HUES6 (cell line): ENCODE data around the gene JAKMIP3.
"Not testable (repeated sequence)": the region's sequence is repeated elsewhere in the genome, so short reads cannot be mapped to it uniquely, and the experiment has no call there.

Source experiments
- H3K27ac ChIP-seq: 2 replicates; pipeline ENCODE4 v1.7.0; 2013; ENCODE audit warnings: low read depth, mild to moderate bottlenecking, low read length, inconsistent platforms
- H3K27me3 ChIP-seq: 2 replicates; pipeline ENCODE4 v1.6.1; 2013; ENCODE audit warnings: low read length; ENCODE audit not compliant: control insufficient read depth, insufficient read depth
- H3K36me3 ChIP-seq: 2 replicates; pipeline ENCODE4 v1.6.1; 2013; ENCODE audit warnings: low read length; ENCODE audit not compliant: control insufficient read depth, insufficient read depth
- H3K4me1 ChIP-seq: 2 replicates; pipeline ENCODE4 v1.6.1; 2013; ENCODE audit warnings: low read length; ENCODE audit not compliant: control insufficient read depth, insufficient read depth
- H3K4me3 ChIP-seq: 2 replicates; pipeline ENCODE4 v1.5.1; 2013; ENCODE audit warnings: low read depth, low read length
- H3K9ac ChIP-seq: one replicate; pipeline ENCODE4 v1.6.1; 2013; ENCODE audit warnings: mild to moderate bottlenecking, low read length
- H3K9me3 ChIP-seq: 2 replicates; pipeline ENCODE4 v1.6.1; 2013; ENCODE audit warnings: low read depth, low read length; ENCODE audit not compliant: control insufficient read depth, insufficient read depth

The JAKMIP3 gene

GRCh38 chr10:132077091-132077490 is 11.3 kb downstream of the JAKMIP3 start:
- no peaks in the 10 kb centered on the region for H3K9me3 ChIP-seq
- H3K27me3 ChIP-seq: no peaks in the 10 kb centered on the region
- H3K27ac ChIP-seq: no peak overlapping the region
- H3K4me3 ChIP-seq: no peak overlapping the region
- no peak overlapping the region for H3K9ac ChIP-seq
- H3K36me3 ChIP-seq: no peaks in the 10 kb centered on the region
- H3K4me1 ChIP-seq: peaks cover 9% of the 10 kb centered on the region; the same call in 1 of the 2 replicates

GRCh38 chr10:132078746-132079345 is 13.1 kb downstream of the JAKMIP3 start:
- H3K27ac ChIP-seq: no peak overlapping the region
- H3K4me3 ChIP-seq: no peak overlapping the region
- H3K9me3 ChIP-seq: no peaks in the 10 kb centered on the region
- H3K27me3 ChIP-seq: no peaks in the 10 kb centered on the region
- H3K36me3 ChIP-seq: no peaks in the 10 kb centered on the region
- H3K9ac ChIP-seq: no peak overlapping the region
- H3K4me1 ChIP-seq: peaks cover 9% of the 10 kb centered on the region; the same call in 1 of the 2 replicates

DNA sequence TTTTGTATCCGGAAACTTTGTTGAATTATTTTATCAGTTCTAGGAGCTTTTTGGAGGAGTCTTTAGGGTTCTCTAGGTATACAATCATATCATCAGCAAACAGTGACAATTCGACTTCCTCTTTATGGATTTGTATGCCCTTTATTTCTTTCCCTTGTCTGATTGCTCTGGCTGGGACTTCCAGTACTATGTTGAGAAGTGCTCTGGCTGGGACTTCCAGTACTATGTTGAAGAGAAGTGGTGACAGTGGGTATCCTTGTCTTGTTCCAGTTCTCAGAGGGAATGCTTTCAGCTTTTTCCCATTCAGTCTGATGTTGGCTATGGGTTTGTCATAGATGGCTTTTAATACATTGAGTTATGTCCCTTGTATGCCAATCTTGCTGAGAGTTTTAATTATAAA is 18.6 kb downstream of the JAKMIP3 start:
- H3K9me3 ChIP-seq, H3K4me1 ChIP-seq, H3K4me3 ChIP-seq, H3K27ac ChIP-seq, H3K9ac ChIP-seq, H3K36me3 ChIP-seq, H3K27me3 ChIP-seq: not testable (repeated sequence)

- H3K4me1 ChIP-seq, H3K4me3 ChIP-seq, H3K9ac ChIP-seq, H3K27me3 ChIP-seq, H3K27ac ChIP-seq, H3K36me3 ChIP-seq, H3K9me3 ChIP-seq: not testable (repeated sequence)
These were observed 27.5 kb downstream of the JAKMIP3 start for GRCh38 chr10:132093236-132093635.

DNA sequence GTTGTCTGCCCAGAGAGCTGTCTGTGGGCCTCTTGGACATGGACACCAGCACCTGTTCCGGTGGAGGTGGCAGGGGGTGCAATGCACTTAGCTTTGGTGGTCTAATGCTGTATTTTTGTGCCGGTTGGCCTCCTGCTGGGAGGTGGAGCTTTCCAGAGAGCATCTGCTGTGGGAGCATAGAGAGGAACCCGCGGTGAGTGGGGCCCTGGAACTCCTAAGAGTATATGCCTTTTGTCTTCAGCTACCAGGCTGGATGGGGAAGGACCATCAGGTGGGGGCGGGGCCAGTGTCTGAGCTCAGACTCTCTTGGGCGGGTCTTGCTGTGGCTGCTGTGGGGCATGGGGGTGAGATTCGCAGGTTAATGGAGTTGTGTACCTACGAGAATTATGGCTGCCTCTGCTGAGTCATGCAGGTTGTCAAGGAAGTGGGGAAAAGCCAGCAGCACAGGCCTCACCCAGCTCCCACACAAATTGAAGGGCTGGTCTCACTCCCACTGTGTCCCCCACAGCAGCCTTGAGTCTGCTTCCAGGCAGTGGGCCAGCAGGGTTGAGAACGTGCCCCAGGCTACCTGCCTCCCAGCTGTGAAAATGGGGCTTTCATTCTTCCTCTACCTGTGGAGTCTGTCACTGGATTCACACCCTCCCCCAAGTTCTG is 29.0 kb downstream of the JAKMIP3 start:
- no peaks in the 10 kb centered on the region for H3K36me3 ChIP-seq
- no peak overlapping the region for H3K4me3 ChIP-seq
- no peaks in the 10 kb centered on the region for H3K27me3 ChIP-seq
- no peak overlapping the region for H3K27ac ChIP-seq
- H3K4me1 ChIP-seq: no peaks in the 10 kb centered on the region; the same call in 1 of the 2 replicates
- H3K9ac ChIP-seq: no peak overlapping the region
- H3K9me3 ChIP-seq: peaks cover 6% of the 10 kb centered on the region

- Histone ChIP-seq H3K4me3 (no peak overlapping the region), H3K27me3 (no peaks in the 10 kb centered on the region), H3K9me3 (peaks cover 6% of the 10 kb centered on the region), H3K27ac (no peak overlapping the region), H3K9ac (no peak overlapping the region), H3K36me3 (no peaks in the 10 kb centered on the region), H3K4me1 (no peaks in the 10 kb centered on the region; the same call in 1 of the 2 replicates)
These were observed 29.8 kb downstream of the JAKMIP3 start for GRCh38 chr10:132095403-132096113.

DNA sequence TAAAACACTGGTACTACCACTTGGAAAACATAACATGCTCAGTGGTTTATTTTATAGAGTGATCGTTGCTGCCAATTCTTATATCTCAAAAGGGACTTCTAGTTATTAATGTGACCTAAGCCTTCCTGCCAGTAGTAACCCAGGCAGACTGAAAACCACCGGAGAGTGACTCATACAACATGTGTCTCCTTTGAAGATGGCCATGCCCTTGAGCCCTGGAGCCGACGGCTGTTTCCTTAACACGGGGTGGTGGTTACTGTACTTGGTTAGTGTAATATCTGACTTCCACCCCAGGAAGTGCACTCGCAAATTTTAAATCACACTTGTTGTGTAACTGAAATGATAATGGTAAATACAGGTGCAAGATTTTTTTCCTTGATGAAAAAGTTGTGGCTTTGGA is 30.5 kb downstream of the JAKMIP3 start:
- H3K36me3 ChIP-seq: no peaks in the 10 kb centered on the region
- no peak overlapping the region for H3K4me3 ChIP-seq
- H3K4me1 ChIP-seq: no peaks in the 10 kb centered on the region; the same call in 1 of the 2 replicates
- no peak overlapping the region for H3K9ac ChIP-seq
- H3K9me3 ChIP-seq: peaks cover 6% of the 10 kb centered on the region
- no peak overlapping the region for H3K27ac ChIP-seq
- H3K27me3 ChIP-seq: no peaks in the 10 kb centered on the region

DNA sequence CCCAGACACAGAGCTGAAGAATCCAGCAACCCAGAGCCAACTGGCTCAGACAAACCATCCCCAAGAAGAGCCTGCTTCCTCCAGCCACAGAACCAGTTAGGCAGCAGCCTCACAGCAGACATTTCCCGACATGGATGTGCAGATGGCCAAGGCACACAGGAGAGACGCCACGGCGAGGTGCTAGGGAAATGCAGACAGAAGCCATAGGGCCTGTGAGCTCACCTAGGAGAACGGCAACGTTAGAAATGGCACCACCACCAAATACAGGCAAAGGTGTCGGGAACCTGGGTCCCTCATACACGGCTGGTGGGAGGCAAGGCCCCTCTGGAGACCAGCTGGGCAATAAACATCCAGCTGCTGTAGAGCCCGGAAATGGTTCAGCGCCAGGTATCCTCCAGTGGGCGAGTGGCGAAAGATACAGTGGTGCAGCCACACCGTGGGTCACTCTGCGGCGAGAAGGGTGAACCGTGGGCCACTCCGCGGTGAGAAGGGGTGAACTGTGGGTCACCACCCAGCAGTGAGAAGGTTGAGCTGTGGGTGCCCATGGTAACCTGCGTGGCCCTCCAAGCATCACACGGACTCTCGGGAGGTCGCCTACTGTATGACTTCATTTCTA is 31.2 kb downstream of the JAKMIP3 start:
- Histone ChIP-seq H3K9me3 (peaks cover 6% of the 10 kb centered on the region), H3K27ac (no peak overlapping the region), H3K36me3 (no peaks in the 10 kb centered on the region), H3K27me3 (no peaks in the 10 kb centered on the region), H3K9ac (no peak overlapping the region), H3K4me3 (no peak overlapping the region), H3K4me1 (no peaks in the 10 kb centered on the region; the same call in 1 of the 2 replicates)

- H3K9me3 ChIP-seq: peaks cover 6% of the 10 kb centered on the region
- no peak overlapping the region for H3K9ac ChIP-seq
- H3K27ac ChIP-seq: no peak overlapping the region
- no peaks in the 10 kb centered on the region for H3K27me3 ChIP-seq
- no peaks in the 10 kb centered on the region for H3K36me3 ChIP-seq
- H3K4me1 ChIP-seq: no peaks in the 10 kb centered on the region; the same call in 1 of the 2 replicates
- H3K4me3 ChIP-seq: no peak overlapping the region
These were observed 32.0 kb downstream of the JAKMIP3 start for GRCh38 chr10:132097609-132098377.

DNA sequence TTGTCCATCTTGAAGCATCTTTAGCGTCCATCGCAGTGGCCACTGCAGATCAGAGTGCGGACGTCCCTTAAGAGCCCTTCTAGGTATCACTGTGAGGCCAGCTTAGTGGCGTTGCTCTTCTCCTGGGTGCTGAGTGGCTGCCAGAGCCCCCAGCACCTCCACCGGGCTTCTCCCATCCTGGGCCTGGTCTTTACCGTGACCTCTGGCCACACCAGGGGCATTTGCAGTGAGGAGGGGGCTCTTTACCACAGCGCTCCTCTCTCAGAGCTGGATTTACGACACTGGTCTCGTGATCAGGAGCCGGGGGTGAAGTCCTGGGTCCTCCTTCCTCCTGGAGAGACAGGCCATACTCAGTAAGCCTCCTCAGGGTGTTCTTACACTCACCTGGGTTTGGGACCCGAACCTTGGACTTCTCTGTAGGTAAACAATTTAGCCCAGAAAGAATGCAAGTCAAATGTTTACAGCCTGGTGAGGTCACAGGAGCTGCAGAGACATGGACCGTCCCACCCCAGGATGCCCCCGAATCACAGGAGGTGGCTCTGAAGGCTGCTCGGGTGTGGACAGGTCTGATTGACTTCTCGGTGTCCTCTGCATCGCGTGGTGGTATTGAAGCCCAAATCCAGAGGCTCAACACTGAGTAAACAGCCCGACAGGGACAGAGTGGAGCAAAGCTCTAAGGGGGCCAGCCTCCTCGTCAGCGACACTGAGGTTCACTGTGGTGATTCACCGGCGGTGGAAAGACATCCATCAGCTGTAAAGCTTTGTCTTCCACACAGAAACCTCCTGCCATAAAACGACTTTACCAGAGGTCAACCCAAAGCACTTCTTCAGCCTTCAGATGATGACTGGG is 33.0 kb downstream of the JAKMIP3 start:
- Histone ChIP-seq H3K9ac (no peak overlapping the region), H3K9me3 (no peaks in the 10 kb centered on the region), H3K4me1 (no peaks in the 10 kb centered on the region; the same call in 1 of the 2 replicates), H3K27ac (no peak overlapping the region), H3K27me3 (no peaks in the 10 kb centered on the region), H3K4me3 (no peak overlapping the region), H3K36me3 (no peaks in the 10 kb centered on the region)
